H9 (cell line): ENCODE measurements around the gene LCNL1. TPM values are rescaled to one million over a fixed set of nuclear protein-coding genes. Genes with fewer than 3 reads are reported as not detected.

Experiments used
- DNase-seq: peaks from one replicate; pipeline ENCODE4 v3.0.0-alpha.2; 2017
- H2AFZ ChIP-seq: one replicate; pipeline ENCODE4 v1.6.1; 2013; ENCODE audit warnings: mild to moderate bottlenecking, low read length, control low read depth, moderate library complexity
- H2AK5ac ChIP-seq: 2 replicates; pipeline ENCODE4 v1.6.1; 2013; ENCODE audit warnings: low read length, control low read depth, mixed read lengths; ENCODE audit not compliant: insufficient read length
- H2BK120ac ChIP-seq: one replicate; pipeline ENCODE4 v1.6.1; 2013; ENCODE audit warnings: low read depth, mild to moderate bottlenecking, low read length, control low read depth, inconsistent platforms; ENCODE audit not compliant: poor library complexity, severe bottlenecking
- H2BK12ac ChIP-seq: 2 replicates; pipeline ENCODE4 v1.6.1; 2013; ENCODE audit warnings: low read length, control low read depth, mixed read lengths, low read depth; ENCODE audit not compliant: insufficient read length
- H2BK15ac ChIP-seq: 2 replicates; pipeline ENCODE4 v1.6.1; 2013; ENCODE audit warnings: low read depth, low read length, control low read depth
- H2BK20ac ChIP-seq: one replicate; pipeline ENCODE4 v1.6.1; 2013; ENCODE audit warnings: low read depth, mild to moderate bottlenecking, low read length, control low read depth, inconsistent platforms; ENCODE audit not compliant: poor library complexity, severe bottlenecking
- H2BK5ac ChIP-seq: 2 replicates; pipeline ENCODE4 v1.6.1; 2013; ENCODE audit warnings: low read length, control low read depth, mixed read lengths; ENCODE audit not compliant: insufficient read length
- H3K14ac ChIP-seq: 2 replicates; pipeline ENCODE4 v1.6.1; 2013; ENCODE audit warnings: low read length, control low read depth; ENCODE audit not compliant: insufficient read depth
- H3K18ac ChIP-seq: 2 replicates; pipeline ENCODE4 v1.6.1; 2013; ENCODE audit warnings: low read depth, mild to moderate bottlenecking, mixed read lengths, low read length, control low read depth; ENCODE audit not compliant: insufficient read length
- H3K23ac ChIP-seq: 2 replicates; pipeline ENCODE4 v1.6.1; 2013; ENCODE audit warnings: low read length, control low read depth, mixed read lengths, low read depth; ENCODE audit not compliant: insufficient read length
- H3K23me2 ChIP-seq: 2 replicates; pipeline ENCODE4 v1.6.1; 2013; ENCODE audit warnings: low read depth, mild to moderate bottlenecking, mixed read lengths, low read length, control low read depth; ENCODE audit not compliant: insufficient read length, poor library complexity, severe bottlenecking
- H3K27ac ChIP-seq: 2 replicates; pipeline ENCODE4 v1.5.1; 2013; ENCODE audit warnings: low read length, control low read depth, mixed read lengths, low read depth; ENCODE audit not compliant: insufficient read length
- H3K27me3 ChIP-seq: 2 replicates; pipeline ENCODE4 v1.6.1; 2013; ENCODE audit warnings: low read length, control low read depth, inconsistent platforms; ENCODE audit not compliant: insufficient read depth
- H3K4ac ChIP-seq: 2 replicates; pipeline ENCODE4 v1.6.1; 2013; ENCODE audit warnings: low read depth, mild to moderate bottlenecking, control low read depth, inconsistent platforms, low read length, moderate library complexity
- H3K4me1 ChIP-seq: 2 replicates; pipeline ENCODE4 v1.6.1; 2013; ENCODE audit warnings: low read length, control low read depth, inconsistent platforms; ENCODE audit not compliant: insufficient read depth
- H3K4me2 ChIP-seq: 2 replicates; pipeline ENCODE4 v1.6.1; 2013; ENCODE audit warnings: low read length, control low read depth, mixed read lengths; ENCODE audit not compliant: insufficient read length, insufficient read depth
- H3K56ac ChIP-seq: 2 replicates; pipeline ENCODE4 v1.6.1; 2013; ENCODE audit warnings: low read depth, mild to moderate bottlenecking, mixed read lengths, low read length, control low read depth; ENCODE audit not compliant: insufficient read length
- H3K79me1 ChIP-seq: 2 replicates; pipeline ENCODE4 v1.6.1; 2013; ENCODE audit warnings: low read depth, mild to moderate bottlenecking, moderate library complexity, low read length, control low read depth, inconsistent platforms; ENCODE audit not compliant: insufficient read depth, poor library complexity, severe bottlenecking
- H3K79me2 ChIP-seq: 2 replicates; pipeline ENCODE4 v1.6.1; 2013; ENCODE audit warnings: low read length, control low read depth, inconsistent platforms; ENCODE audit not compliant: insufficient read depth
- H3K9ac ChIP-seq: 2 replicates; pipeline ENCODE4 v1.6.1; 2013; ENCODE audit warnings: low read length, control low read depth, mixed read lengths; ENCODE audit not compliant: insufficient read length; ENCODE audit errors: extremely low read depth
- H3K9me3 ChIP-seq: one replicate; pipeline ENCODE4 v1.6.1; 2013; ENCODE audit warnings: low read depth, low read length, inconsistent platforms; ENCODE audit not compliant: control insufficient read depth
- H3T11ph ChIP-seq: one replicate; pipeline ENCODE4 v1.6.1; 2013; ENCODE audit warnings: mild to moderate bottlenecking, low read length, control low read depth, inconsistent platforms
- H4K20me1 ChIP-seq: one replicate; pipeline ENCODE4 v1.6.1; 2013; ENCODE audit not compliant: control insufficient read depth, insufficient read length, insufficient read depth
- H4K5ac ChIP-seq: 2 replicates; pipeline ENCODE4 v1.6.1; 2013; ENCODE audit warnings: low read depth, mild to moderate bottlenecking, mixed read lengths, low read length, control low read depth; ENCODE audit not compliant: insufficient read length
- H4K8ac ChIP-seq: replicated peaks from 2 replicates; pipeline ENCODE4 v1.6.1; 2013; ENCODE audit warnings: low read length, control low read depth, mixed read lengths, low read depth; ENCODE audit not compliant: insufficient read length
- H4K91ac ChIP-seq: 2 replicates; pipeline ENCODE4 v1.6.1; 2013; ENCODE audit warnings: low read depth, mild to moderate bottlenecking, moderate library complexity, mixed read lengths, low read length, control low read depth; ENCODE audit not compliant: insufficient read length
- H3K27ac Mint-ChIP-seq, 3 experiments: 2 replicates in 2 of 3; 3 replicates in 1 of 3; pipeline ENCODE4 v1.8.0; 2020 to 2021; ENCODE audit warnings: mixed read lengths in 3 of 3, mild to moderate bottlenecking in 1 of 3, moderate library complexity in 1 of 3
- H3K27me3 Mint-ChIP-seq: 2 replicates; pipeline ENCODE4 v1.8.0; 2021; ENCODE audit warnings: low read depth, mild to moderate bottlenecking, moderate library complexity, mixed read lengths
- H3K36me3 Mint-ChIP-seq, 3 experiments: 2 replicates in 2 of 3; 3 replicates in 1 of 3; pipeline ENCODE4 v1.8.0; 2020 to 2021; ENCODE audit warnings: low read depth in 3 of 3, mixed read lengths in 3 of 3; ENCODE audit not compliant: insufficient read depth in 1 of 3
- H3K4me1 Mint-ChIP-seq, 2 experiments: 2 replicates each; pipeline ENCODE4 v1.8.0; 2020; ENCODE audit warnings: mixed read lengths in 2 of 2
- H3K4me3 Mint-ChIP-seq, 2 experiments: 2 replicates in 1 of 2; 3 replicates in 1 of 2; pipeline ENCODE4 v1.8.0; 2020 to 2021; ENCODE audit warnings: mild to moderate bottlenecking in 2 of 2, mixed read lengths in 2 of 2, moderate library complexity in 1 of 2
- H3K9me3 Mint-ChIP-seq, 2 experiments: 2 replicates in 1 of 2; 3 replicates in 1 of 2; pipeline ENCODE4 v1.8.0; 2020; ENCODE audit warnings: mild to moderate bottlenecking in 2 of 2, mixed read lengths in 2 of 2, moderate library complexity in 1 of 2
- CTCF ChIP-seq: fragments of 200-600 bp; sonication (generic); conservative IDR thresholded peaks from 3 replicates; pipeline ENCODE4 v1.8.0; 2021; ENCODE audit warnings: antibody characterized with exemption, mild to moderate bottlenecking
- WGBS: extraction: QIAGEN DNeasy Blood & Tissue Kit; methylation state at CpG from one replicate; pipeline ENCODE4 v1.1.7; 2013; ENCODE audit warnings: missing lambda C conversion rate, low lambda C conversion rate, mixed read lengths; ENCODE audit not compliant: insufficient read length; ENCODE audit errors: extremely low coverage; 5-methylcytosine and 5-hydroxymethylcytosine counted together
- total RNA-seq: library from RNA; stranded (reverse); gene quantifications from 2 replicates; pipeline ENCODE4 v1.2.1, GENCODE V29; 2021

LCNL1 gene
- total RNA-seq, 1 experiment from 2014 or later: 0.20 TPM

GRCh38 chr9:136947955-136948510 lies 34.8 kb upstream of the LCNL1 start:
- peaks cover 10 to 18% of the 10 kb centered on the region in 2 experiments for H3K4me1 Mint-ChIP-seq
- Histone ChIP-seq H3K4me2 (no peak overlapping the region), H2BK20ac (no peak overlapping the region), H2BK120ac (no peak overlapping the region), H2BK5ac (no peak overlapping the region), H3K79me2 (no peaks in the 10 kb centered on the region), H3K14ac (no peak overlapping the region), H4K91ac (no peak overlapping the region), H3K9ac (no peak overlapping the region), H3K9me3 (no peaks in the 10 kb centered on the region), H3T11ph (no peak overlapping the region), H3K23me2 (peaks cover 8% of the 10 kb centered on the region), H3K18ac (no peak overlapping the region), H2BK12ac (no peak overlapping the region), H3K79me1 (no peaks in the 10 kb centered on the region), H2AK5ac (no peak overlapping the region), H4K8ac (no peak overlapping the region), H3K56ac (no peak overlapping the region), H3K23ac (no peak overlapping the region), H2AFZ (no peak overlapping the region), H2BK15ac (no peak overlapping the region), H3K27ac (no peak overlapping the region), H4K5ac (no peak overlapping the region), H4K20me1 (no peaks in the 10 kb centered on the region), H3K4me1 (no peaks in the 10 kb centered on the region), H3K27me3 (no peaks in the 10 kb centered on the region), H3K4ac (no peak overlapping the region)
- DNase-seq: peak; percentile 77
- H3K4me3 Mint-ChIP-seq: peak overlapping the region; percentile 68 to 74; a peak in 4 of 5 replicates
- TF ChIP-seq CTCF: peak; percentile 72
- no peaks in the 10 kb centered on the region for H3K9me3 Mint-ChIP-seq
- WGBS: no CpG with 5 or more reads among the region's 15 CpGs
- H3K27me3 Mint-ChIP-seq: no peaks in the 10 kb centered on the region
- no peak overlapping the region for H3K27ac Mint-ChIP-seq
- peaks cover 0 to 2% (median 0%) of the 10 kb centered on the region in 3 experiments; a peak in 2 of 7 replicates for H3K36me3 Mint-ChIP-seq
